HepG2 (cell line): ENCODE measurements around the gene MOCS2. TPM values are rescaled to one million over a fixed set of nuclear protein-coding genes. Genes with fewer than 3 reads are reported as not detected.

ENCODE experiments used
- EP300 ChIP-seq, 3 experiments: sonication (generic) in 1 of 3; formaldehyde crosslinking in 1 of 3; IDR thresholded peaks; 2 replicates each; pipeline versions ENCODE4 v1.5.1 to v1.6.1; 2011 to 2020; ENCODE audit warnings: low read depth in 2 of 3, low read length in 2 of 3, borderline replicate concordance in 1 of 3, improper control_type of control experiment in 1 of 3, mild to moderate bottlenecking in 1 of 3, missing genetic modification reagents in 1 of 3, moderate library complexity in 1 of 3
- HDAC6 ChIP-seq: fragments of 200-600 bp; sonication (generic); IDR thresholded peaks from 2 replicates; pipeline ENCODE4 v1.7.0; 2017; ENCODE audit warnings: mild to moderate bottlenecking, antibody characterized with exemption, low read length, low read depth
- HNRNPLL ChIP-seq: fragments of 200-400 bp; formaldehyde crosslinking; IDR thresholded peaks from 2 replicates; pipeline ENCODE4 v1.6.1; 2017; ENCODE audit warnings: mild to moderate bottlenecking, low read depth, low read length; ENCODE audit not compliant: poor library complexity, severe bottlenecking
- MTERF4 ChIP-seq: sonication (generic); formaldehyde crosslinking; IDR thresholded peaks from 2 replicates; pipeline ENCODE4 v1.8.0; 2023; ENCODE audit warnings: mild to moderate bottlenecking, missing genetic modification reagents
- MYC ChIP-seq: sonication (generic); formaldehyde crosslinking; IDR thresholded peaks from 2 replicates; pipeline ENCODE4 v1.9.0; 2021; ENCODE audit warnings: missing genetic modification reagents, borderline replicate concordance
- POLR2A ChIP-seq, 2 experiments: IDR thresholded peaks; 2 replicates each; pipeline ENCODE4 v1.6.1; 2011; ENCODE audit warnings: low read depth in 2 of 2, low read length in 2 of 2, mild to moderate bottlenecking in 1 of 2, moderate library complexity in 1 of 2; ENCODE audit not compliant: insufficient read depth in 1 of 2
- RBM39 ChIP-seq: fragments of 200-400 bp; formaldehyde crosslinking; IDR thresholded peaks from one replicate; pipeline ENCODE4 v1.6.1; 2018; ENCODE audit warnings: antibody characterized with exemption, mild to moderate bottlenecking, low read depth, low read length; ENCODE audit not compliant: poor library complexity, severe bottlenecking
- REPIN1 ChIP-seq: sonication (generic); formaldehyde crosslinking; IDR thresholded peaks from 2 replicates; pipeline ENCODE4 v1.8.0; 2022; ENCODE audit warnings: missing genetic modification reagents, low read depth, mild to moderate bottlenecking, borderline replicate concordance
- SETDB1 ChIP-seq: sonication (generic); formaldehyde crosslinking; IDR thresholded peaks from 2 replicates; pipeline ENCODE4 v1.5.1; 2020; ENCODE audit warnings: missing genetic modification reagents, mild to moderate bottlenecking, borderline replicate concordance
- SP5 ChIP-seq: IDR thresholded peaks from 2 replicates; pipeline ENCODE4 v1.6.1; 2016; ENCODE audit warnings: low read depth, borderline replicate concordance
- TAF15 ChIP-seq: fragments of 200-400 bp; formaldehyde crosslinking; IDR thresholded peaks from one replicate; pipeline ENCODE4 v1.6.1; 2018; ENCODE audit warnings: mild to moderate bottlenecking, low read depth, low read length; ENCODE audit not compliant: poor library complexity, severe bottlenecking
- ZBTB43 ChIP-seq: sonication (generic); formaldehyde crosslinking; conservative IDR thresholded peaks from 2 replicates; pipeline ENCODE4 v1.4.0; 2020; ENCODE audit warnings: missing genetic modification reagents
- ZNF101 ChIP-seq: sonication (generic); formaldehyde crosslinking; IDR thresholded peaks from 2 replicates; pipeline ENCODE4 v1.4.0; 2020; ENCODE audit warnings: mild to moderate bottlenecking, low read depth, missing genetic modification reagents, borderline replicate concordance
- ZNF224 ChIP-seq: sonication (generic); formaldehyde crosslinking; IDR thresholded peaks from 2 replicates; pipeline ENCODE4 v1.5.0; 2020; ENCODE audit warnings: mild to moderate bottlenecking, missing genetic modification reagents
- ZNF318 ChIP-seq: sonication (generic); formaldehyde crosslinking; IDR thresholded peaks from 2 replicates; pipeline ENCODE4 v1.4.0; 2020; ENCODE audit warnings: mild to moderate bottlenecking, missing genetic modification reagents
- ZNF331 ChIP-seq: sonication (generic); formaldehyde crosslinking; IDR thresholded peaks from 2 replicates; pipeline ENCODE4 v1.4.0; 2020; ENCODE audit warnings: missing genetic modification reagents
- ZNF382 ChIP-seq: sonication (generic); formaldehyde crosslinking; IDR thresholded peaks from 2 replicates; pipeline ENCODE4 v1.5.0; 2020; ENCODE audit warnings: missing genetic modification reagents, mild to moderate bottlenecking, borderline replicate concordance
- ZNF724P ChIP-seq: sonication (generic); formaldehyde crosslinking; IDR thresholded peaks from 2 replicates; pipeline ENCODE4 v1.8.0; 2022; ENCODE audit warnings: missing genetic modification reagents, borderline replicate concordance
- polyA plus RNA-seq, 8 experiments: library from polyadenylated mRNA; depleted of rRNA in 3 of 8; stranded (reverse) in 7 of 8; unstranded in 1 of 8; fragments of >200 nt; fragmentation: Illumina TruSeq in 4 of 8; extraction: Trizol in 4 of 8; gene quantifications; 2 replicates each; pipeline versions ENCODE4 v1.2.1 to v1.2.3, GENCODE V29; 2011 to 2016; ENCODE audit warnings: low read depth in 4 of 8, missing spikeins in 1 of 8, mixed read lengths in 1 of 8; ENCODE audit not compliant: insufficient read depth in 1 of 8
- total RNA-seq, 5 experiments: library from RNA; depleted of rRNA; stranded (reverse); fragments of >200 nt; fragmentation: Illumina TruSeq; extraction: Trizol; gene quantifications; 2 replicates each; pipeline ENCODE4 v1.2.3, GENCODE V29; 2016; ENCODE audit warnings: low read depth in 1 of 5

MOCS2 gene
- total and polyA plus RNA-seq, 2 of the 13 experiments (the other 11 are each of a cell fraction or from before 2014, with no cell fraction given), result 19.2 to 41.9 TPM

- peak; percentile 64; the same call in 1 of the 2 replicates for TF ChIP-seq MYC (CRISPR knock-in tag)
- peak; percentile 69 for TF ChIP-seq RBM39
- TF ChIP-seq POLR2A (IDR thresholded peaks at IDR 0.05; ENCODE audit: insufficient read depth in 1 of 2, low read depth in 2 of 2, low read length in 2 of 2), result peak; percentile 77 to 95
- no peak for TF ChIP-seq ZNF724P
- TF ChIP-seq ZNF331 (CRISPR knock-in tag), result peak; percentile 51; the same call in 1 of the 2 replicates
- peak; percentile 74 for TF ChIP-seq HNRNPLL
- TF ChIP-seq ZNF101 (CRISPR knock-in tag), result no peak
- TF ChIP-seq ZBTB43 (CRISPR knock-in tag), result peak; percentile 58; the same call in 1 of the 2 replicates
- no peak for TF ChIP-seq ZNF382 (CRISPR knock-in tag)
- no peak for TF ChIP-seq ZNF318 (CRISPR knock-in tag)
- 0 out of 2 replicates have a peak, but pooled peaks have one; percentile 32 for TF ChIP-seq SP5 (CRISPR knock-in tag)
- TF ChIP-seq HDAC6, result no peak
- TF ChIP-seq SETDB1 (CRISPR knock-in tag), result no peak
- TF ChIP-seq REPIN1, result peak; percentile 77; the same call in 1 of the 2 replicates
- TF ChIP-seq EP300 (IDR thresholded peaks at IDR 0.05; ENCODE audit: low read depth in 2 of 2, low read length in 2 of 2), result no peak
- TF ChIP-seq EP300 (CRISPR knock-in tag; IDR thresholded peaks at IDR 0.05; ENCODE audit: borderline replicate concordance), result 0 out of 2 replicates have a peak, but pooled peaks have one; percentile 37
- TF ChIP-seq ZNF224 (CRISPR knock-in tag), result peak; percentile 19; the same call in 1 of the 2 replicates
- peak; percentile 45 for TF ChIP-seq TAF15
- peak; percentile 75 for TF ChIP-seq MTERF4
These were observed at the start of gene MOCS2 (continued) for GRCh38 chr5:53109443-53110127.
